Activated T-helper 9 cell treated with anti-CD3 and anti-CD28 coated beads, Interleukin-2, amount 50 U/mL, for 16 hours (primary cell): Measurements from ENCODE around the gene DOCK4.

Source experiments
- DNase-seq: peaks from one replicate; pipeline ENCODE4 v3.0.0-alpha.2; 2020; ENCODE audit warnings: low read depth

DOCK4 gene

DNA sequence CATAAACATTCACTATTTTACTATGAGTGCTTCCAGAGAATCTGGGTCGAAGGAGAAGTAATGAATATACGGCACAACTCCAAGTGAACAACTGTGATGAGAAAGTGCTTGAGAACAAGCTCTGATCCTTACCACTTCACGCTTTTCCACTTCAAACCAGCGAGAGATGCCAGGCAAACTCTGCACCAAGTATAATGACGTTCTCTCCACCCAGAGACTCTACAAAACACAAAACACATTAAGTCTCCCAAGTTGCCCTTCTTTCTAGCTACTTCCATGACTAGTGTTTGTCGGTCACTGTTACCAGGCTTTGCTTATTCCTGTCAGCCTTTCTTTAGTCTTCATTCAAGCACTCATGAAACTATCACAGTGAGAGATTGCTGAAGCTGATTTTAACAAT, 450.8 kb downstream of the DOCK4 start:
- DNase-seq: no peak

DNA sequence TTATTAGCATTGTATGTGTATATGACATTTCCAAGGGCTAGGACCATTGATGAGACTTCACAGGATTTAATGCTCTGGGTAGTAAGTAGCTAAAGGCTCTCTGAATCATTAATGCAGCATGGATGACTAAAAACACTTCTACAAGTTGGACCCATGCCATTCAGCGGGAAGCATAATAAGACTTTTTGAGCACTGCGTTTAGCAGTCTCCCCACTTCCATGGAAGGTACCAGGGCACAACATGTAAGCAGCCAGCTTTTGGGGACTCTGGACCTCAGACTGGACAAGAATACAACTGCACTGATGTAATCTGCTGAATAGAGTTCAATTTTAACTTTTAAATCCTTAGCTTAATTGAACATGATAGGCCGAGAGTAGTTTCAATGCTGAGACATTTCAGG, 452.2 kb downstream of the DOCK4 start:
- DNase-seq: no peak

DNA sequence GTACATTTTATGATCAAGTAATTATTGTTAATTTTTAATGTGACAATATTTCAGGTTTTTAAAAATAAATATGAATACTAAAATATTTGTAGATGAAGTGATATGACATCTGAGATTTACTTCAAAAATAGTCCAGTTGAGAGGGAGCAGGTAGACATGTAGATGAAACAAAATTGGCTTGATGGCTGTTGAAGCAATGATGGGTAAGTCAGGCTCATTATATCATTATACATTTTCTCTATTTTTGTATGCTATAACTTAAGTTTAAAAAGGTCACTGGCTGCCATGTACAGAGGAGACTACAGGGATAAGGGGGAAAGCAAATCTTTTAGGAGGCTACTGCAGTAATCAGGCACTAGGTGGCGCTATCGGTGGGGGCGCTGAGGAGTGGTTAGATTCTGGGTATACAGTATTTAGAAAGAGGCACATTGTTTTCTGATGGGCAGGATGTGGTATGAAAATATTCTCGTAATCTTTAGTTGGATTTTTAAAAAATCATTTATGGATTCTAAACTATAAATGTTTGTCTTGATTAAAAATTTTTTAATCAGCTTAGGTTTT, 454.1 kb downstream of the DOCK4 start:
- DNase-seq: peak; percentile 12

DNA sequence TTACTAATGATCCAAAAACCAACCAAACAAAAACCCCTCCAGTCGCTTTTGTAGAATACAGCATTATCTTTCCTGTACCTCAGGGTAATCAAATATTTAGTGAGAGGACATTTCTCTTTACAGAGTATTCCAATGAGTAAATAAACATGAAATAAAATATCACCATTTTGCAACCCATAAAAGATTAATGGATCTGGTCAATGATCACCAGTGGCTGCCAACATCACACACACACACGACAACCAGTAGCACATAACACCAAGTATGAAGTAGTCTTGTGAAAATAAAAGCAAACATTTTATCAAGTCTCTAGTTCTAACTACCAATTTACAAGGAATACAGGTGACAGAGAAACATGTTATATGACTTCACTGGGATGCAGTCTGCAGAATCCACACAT, 455.3 kb downstream of the DOCK4 start:
- no peak for DNase-seq

GRCh38 chr7:111750228-111750627, 456.0 kb downstream of the DOCK4 start:
- DNase-seq: no peak

DNA sequence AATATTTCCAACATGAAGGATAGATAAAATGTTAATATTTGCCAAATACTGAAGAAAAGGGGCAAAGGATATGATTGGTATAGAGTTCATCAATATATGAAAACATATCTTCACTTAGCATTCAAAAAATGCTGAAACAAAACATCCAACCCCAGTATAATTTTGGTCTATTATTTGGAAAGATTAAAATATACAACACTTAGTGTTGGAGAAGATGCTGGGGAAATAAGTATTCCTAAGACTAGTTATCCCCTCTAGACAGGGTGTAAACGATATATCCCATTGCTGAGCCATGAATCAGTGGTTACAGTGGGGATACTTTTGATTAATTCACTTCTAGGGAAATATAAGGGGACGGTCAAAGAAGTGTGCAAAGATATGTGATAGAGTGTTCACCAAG, 456.6 kb downstream of the DOCK4 start:
- DNase-seq: no peak

DNA sequence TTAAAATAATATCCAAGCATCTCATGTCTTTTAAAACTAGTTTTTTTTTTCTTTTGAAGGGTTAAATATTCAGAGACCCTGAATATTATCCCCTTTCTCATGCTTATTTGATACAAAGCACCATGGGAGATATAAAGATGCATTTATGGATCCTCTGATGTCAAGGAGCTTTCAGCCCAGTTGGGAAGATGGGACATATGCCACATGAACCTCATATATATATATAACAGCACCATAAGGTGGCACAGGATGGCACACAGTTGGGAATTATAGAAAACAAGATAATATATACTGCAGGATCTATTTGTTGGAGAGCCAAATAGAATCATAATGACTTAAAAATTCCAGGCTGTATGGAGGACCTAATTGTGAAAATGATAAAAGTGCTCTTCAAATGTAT, 458.5 kb downstream of the DOCK4 start:
- no peak for DNase-seq

DNA sequence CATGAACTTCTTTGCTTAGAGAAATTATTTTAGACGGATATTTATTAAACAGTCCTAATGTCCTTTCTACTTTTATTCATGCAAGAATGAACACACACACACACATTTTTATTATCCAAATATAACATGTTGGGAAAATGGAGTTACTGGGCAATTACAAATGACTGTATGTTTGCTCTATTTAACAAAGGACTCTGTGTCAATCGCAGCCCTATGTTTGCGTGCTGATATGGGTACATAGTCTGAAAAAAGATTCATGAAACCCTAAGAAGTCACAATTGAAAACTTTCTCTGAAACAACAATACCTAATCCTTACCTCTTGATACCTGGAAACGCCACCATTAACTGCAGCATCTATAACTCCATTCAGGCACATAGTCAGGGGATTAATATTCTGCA, 459.2 kb downstream of the DOCK4 start:
- no peak for DNase-seq

DNA sequence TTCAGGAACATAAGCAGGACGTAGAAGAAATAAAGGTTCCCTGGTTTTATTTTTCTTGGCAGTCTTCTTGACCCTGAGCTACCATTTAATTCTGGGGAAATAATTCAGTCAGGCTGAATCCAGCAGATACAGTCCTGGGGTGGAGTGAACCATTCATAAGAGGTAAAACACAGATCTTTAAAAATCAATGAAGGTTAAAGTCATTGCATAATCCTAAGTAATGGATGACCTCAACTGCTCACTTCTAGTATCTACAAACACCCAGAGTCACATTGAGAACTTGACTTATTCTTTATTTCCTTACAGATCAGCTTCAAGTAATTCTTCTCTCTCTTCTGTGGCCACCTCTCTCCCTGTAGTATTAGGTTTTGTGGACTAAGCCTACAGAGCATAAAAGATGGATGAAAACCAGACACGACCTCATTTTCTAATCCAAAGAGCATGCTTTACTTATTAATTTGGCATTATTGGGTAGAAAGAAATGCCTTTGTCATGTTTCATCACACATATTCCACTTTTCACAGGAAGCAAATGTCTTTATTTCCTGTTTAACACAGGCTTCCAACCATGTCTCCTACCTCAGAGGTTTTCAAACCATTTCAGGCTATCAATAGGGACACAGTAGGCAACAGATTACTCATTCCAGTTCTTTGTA, 461.6 kb downstream of the DOCK4 start:
- no peak for DNase-seq

GRCh38 chr7:111743244-111743847, 462.9 kb downstream of the DOCK4 start:
- no peak for DNase-seq

GRCh38 chr7:111741811-111742240, 464.4 kb downstream of the DOCK4 start:
- no peak for DNase-seq

GRCh38 chr7:111740942-111741341, 465.3 kb downstream of the DOCK4 start:
- no peak for DNase-seq

GRCh38 chr7:111736552-111736874, 469.7 kb downstream of the DOCK4 start:
- DNase-seq: no peak

- peak; percentile 10 for DNase-seq
Observed at GRCh38 chr7:111735661-111736551, 470.3 kb downstream of the DOCK4 start.

GRCh38 chr7:111734954-111735660, 471.1 kb downstream of the DOCK4 start:
- DNase-seq: no peak

- DNase-seq: no peak
Observed at GRCh38 chr7:111732923-111733322, 473.3 kb downstream of the DOCK4 start.

DNA sequence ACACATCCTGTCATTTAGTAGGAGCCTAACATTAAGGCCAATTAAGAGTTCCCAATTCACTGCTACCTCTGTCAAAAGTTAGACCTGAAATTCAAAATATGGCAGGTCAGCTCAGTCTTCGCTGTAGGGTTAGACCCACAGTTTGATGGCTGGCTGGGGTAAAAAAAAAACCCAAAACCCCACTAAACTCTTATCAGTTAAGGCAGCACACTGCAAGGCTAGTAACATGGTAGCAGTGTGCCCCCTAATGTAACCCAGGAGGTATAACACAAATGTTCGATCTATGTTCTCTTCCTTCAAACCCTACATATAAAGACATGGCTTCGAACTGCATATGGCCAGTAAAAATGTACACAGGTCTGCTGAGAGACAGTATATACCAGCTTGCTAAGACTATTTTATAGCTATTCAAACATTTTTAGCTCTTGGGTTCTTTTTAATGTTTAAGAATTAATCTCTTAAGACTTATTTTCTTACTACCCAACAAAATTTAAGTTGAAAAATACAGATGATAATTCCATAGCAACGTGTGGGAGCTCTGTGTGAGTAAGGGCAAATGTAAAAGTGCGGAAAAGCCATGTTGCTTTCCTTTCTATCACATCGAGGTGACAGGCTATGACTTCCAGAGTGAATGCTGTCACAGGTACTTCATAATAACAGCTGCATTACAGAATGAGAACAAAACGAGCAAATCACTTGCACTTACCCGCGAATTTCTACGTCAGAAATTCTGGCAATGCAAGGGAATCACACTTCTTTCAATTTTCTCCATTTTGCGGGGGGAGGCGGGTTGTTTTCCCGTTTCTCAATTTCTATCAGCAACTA, 475.5 kb downstream of the DOCK4 start:
- no peak for DNase-seq

DNA sequence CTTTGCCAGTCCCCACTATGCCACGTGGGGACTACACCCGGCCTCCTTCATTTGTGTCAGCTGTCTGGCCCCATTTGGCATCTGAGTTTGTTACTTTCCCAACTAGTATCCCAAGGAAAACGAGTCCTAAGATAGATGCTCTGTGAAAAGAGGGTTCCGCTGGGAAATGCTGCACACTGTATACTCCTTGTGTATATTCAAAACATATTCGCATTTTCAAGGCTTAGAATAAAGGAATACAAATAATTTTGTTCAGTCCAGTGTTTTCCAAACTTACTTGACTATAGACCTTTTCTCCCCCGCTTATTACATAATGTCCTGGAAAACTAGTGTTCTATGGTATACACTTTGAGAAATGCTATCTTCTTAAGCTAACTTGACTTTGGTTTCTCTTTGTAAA, 476.1 kb downstream of the DOCK4 start:
- no peak for DNase-seq

DNA sequence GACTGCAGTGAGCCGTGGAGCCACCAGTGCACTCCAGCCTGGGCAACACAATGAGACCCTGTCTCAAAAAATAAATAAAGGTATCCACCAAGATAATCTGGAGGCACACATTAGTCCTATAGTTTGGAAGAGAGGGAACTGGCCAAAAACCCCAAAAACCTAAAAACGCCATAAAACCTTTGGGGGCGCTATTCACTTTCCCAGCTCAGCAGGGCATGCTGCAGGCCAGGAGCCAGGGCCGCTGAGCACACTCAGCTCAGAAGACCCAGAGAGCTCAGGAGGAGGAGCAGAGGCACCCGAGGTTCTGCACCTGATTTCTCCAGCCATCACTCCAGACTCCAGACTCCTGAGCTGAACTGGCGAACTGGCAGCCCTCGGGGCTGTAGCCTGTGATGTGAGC, 476.7 kb downstream of the DOCK4 start:
- no peak for DNase-seq

DNA sequence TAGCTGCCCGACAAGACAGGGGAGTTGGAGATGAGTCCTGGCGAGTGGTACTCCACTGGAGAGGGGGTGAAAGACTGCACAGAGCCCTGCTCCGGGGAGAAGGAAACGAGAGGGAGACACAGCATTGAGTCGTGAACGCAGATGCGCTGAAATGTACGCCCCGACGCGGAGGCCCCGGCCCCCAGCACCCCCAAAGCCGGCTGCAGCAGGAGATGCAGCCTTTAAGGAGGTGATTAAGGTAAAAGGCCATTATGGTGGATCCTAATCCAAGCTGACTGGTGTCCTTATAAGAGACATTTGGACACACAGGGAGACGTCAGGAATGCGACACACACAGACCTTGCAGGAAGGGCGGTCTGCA, 477.6 kb downstream of the DOCK4 start:
- no peak for DNase-seq

GRCh38 chr7:111727905-111728634, 478.1 kb downstream of the DOCK4 start:
- no peak for DNase-seq
